Panc1 (cell line): Measurements from ENCODE around the gene CDH3. TPM values are rescaled to one million over a fixed set of nuclear protein-coding genes. Genes with fewer than 3 reads are reported as not detected.

Experiments used
- ATAC-seq: fragments of 200-7000 bp; cut with Tn5 transposase; 2 replicates; pipeline ENCODE4 v1.9.1; 2020; ENCODE audit warnings: mild to moderate bottlenecking, moderate library complexity
- BruUV-seq: library from RNA; stranded (reverse); fragments of 400-500 nt; replicated peaks from 2 replicates; lab custom pipeline; 2021; lab: Mats Ljungman, UMichigan
- CTCF ChIA-PET: fragments of 300-600 bp; sonication (Branson Sonifier 250); formaldehyde crosslinking; loops from one replicate; lab custom pipeline; 2022; ENCODE audit warnings: antibody characterized with exemption; lab: Charles Lee
- POLR2A ChIA-PET: fragments of 300-600 bp; sonication (Branson Sonifier 250); formaldehyde crosslinking; loops from one replicate; lab custom pipeline; 2022; ENCODE audit warnings: antibody characterized with exemption; lab: Charles Lee
- DNase-seq: peaks from one replicate; pipeline ENCODE4 v3.0.0-alpha.2; 2010; ENCODE audit warnings: low read depth, low spot score
- H3K27ac ChIP-seq: 2 replicates; pipeline ENCODE4 v1.5.1; 2011; ENCODE audit warnings: mild to moderate bottlenecking, low read length, inconsistent platforms
- H3K27me3 ChIP-seq: fragments of 200-500 bp; sonication (Bioruptor generic); 2 replicates; pipeline ENCODE4 v1.6.0; 2014; ENCODE audit warnings: low read length, inconsistent platforms; ENCODE audit not compliant: control insufficient read depth, insufficient read depth
- H3K36me3 ChIP-seq: fragments of 200-500 bp; sonication (Bioruptor generic); 2 replicates; pipeline ENCODE4 v1.5.1; 2014; ENCODE audit warnings: inconsistent platforms, mild to moderate bottlenecking, low read length, moderate library complexity; ENCODE audit not compliant: control insufficient read depth, insufficient read depth
- H3K4me1 ChIP-seq: 2 replicates; pipeline ENCODE4 v1.5.1; 2011; ENCODE audit warnings: inconsistent platforms, mild to moderate bottlenecking, low read length, moderate library complexity; ENCODE audit not compliant: control insufficient read depth, insufficient read depth
- H3K4me3 ChIP-seq, 2 experiments: 2 replicates each; pipeline ENCODE4 v1.5.1; 2011 to 2012; ENCODE audit warnings: low read depth in 2 of 2, low read length in 2 of 2, mild to moderate bottlenecking in 2 of 2, inconsistent platforms in 1 of 2, moderate library complexity in 1 of 2
- H3K9me3 ChIP-seq: fragments of 200-500 bp; sonication (Bioruptor generic); 2 replicates; pipeline ENCODE4 v1.5.1; 2014; ENCODE audit warnings: low read depth, mild to moderate bottlenecking, inconsistent platforms, low read length, moderate library complexity; ENCODE audit not compliant: control insufficient read depth, insufficient read depth
- POLR2AphosphoS5 ChIP-seq: IDR thresholded peaks from 2 replicates; pipeline ENCODE4 v1.6.1; 2012; ENCODE audit warnings: mild to moderate bottlenecking, low read depth, low read length, moderate library complexity
- SIN3A ChIP-seq: IDR thresholded peaks from 2 replicates; pipeline ENCODE4 v1.6.1; 2012; ENCODE audit warnings: low read depth, mild to moderate bottlenecking, low read length, moderate library complexity, borderline replicate concordance; ENCODE audit not compliant: insufficient read depth
- TCF7L2 ChIP-seq: IDR thresholded peaks from 2 replicates; pipeline ENCODE4 v1.6.1; 2011; ENCODE audit warnings: mild to moderate bottlenecking, low read depth, low read length, inconsistent platforms
- in situ Hi-C: cut with HindIII; loops from 2 replicates; pipeline ENCODE4 v1.10.0; 2016; ENCODE audit warnings: low sequenced_read_pairs, low pct_unique_long_range_greater_than_20kb
- intact Hi-C: fragments of 100-400 bp; cut with micrococcal nuclease; formaldehyde crosslinking; loops from one replicate; pipeline ENCODE4 v1.10.0; 2022; ENCODE audit not compliant: unreplicated experiment
- total RNA-seq: library from RNA; stranded (reverse); gene quantifications from one replicate; pipeline ENCODE4 v1.2.1, GENCODE V29; 2021; ENCODE audit not compliant: unreplicated experiment
- TF ChIP-seq, protein P1 (sequence below), 2 experiments: IDR thresholded peaks; 2 replicates each; pipeline ENCODE4 v1.6.1; 2011 to 2012; ENCODE audit warnings: low read depth in 2 of 2, control low read depth in 1 of 2, low read length in 1 of 2, mild to moderate bottlenecking in 1 of 2, moderate library complexity in 1 of 2; ENCODE audit not compliant: insufficient read depth in 1 of 2
- TF ChIP-seq, protein P2 (sequence below): fragments of 450-650 bp; IDR thresholded peaks from 2 replicates; pipeline ENCODE4 v1.5.1; 2017; ENCODE audit warnings: mild to moderate bottlenecking

Gene CDH3
- total RNA-seq, 1 experiment from 2014 or later: 16.7 TPM

DNA sequence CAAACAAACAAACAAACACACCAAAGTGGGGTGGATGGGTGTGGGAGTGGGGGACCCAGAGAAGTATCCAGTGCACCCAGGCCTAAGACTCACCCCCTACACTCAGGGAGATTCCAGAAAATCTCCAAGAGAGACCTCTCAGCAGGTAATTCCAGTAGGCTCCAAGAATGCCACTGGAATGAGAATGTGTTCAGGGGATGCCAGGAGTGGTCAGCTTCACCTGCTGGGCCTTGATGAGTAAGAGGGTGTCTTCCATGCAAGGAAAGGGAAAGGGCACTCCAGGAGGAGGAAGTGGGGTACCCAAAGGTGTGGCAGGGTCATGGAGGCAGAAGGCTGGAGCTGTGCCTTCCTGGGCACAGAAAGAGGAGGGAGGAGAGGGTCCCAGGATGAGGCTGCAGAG lies 101.8 kb downstream of the CDH3 start:
- H3K27ac ChIP-seq: no peak overlapping the region
- H3K9me3 ChIP-seq: no peaks in the 10 kb centered on the region
- no peak overlapping the region for H3K4me3 ChIP-seq
- BruUV-seq: no TSS peak
- TF ChIP-seq, protein P1, sequence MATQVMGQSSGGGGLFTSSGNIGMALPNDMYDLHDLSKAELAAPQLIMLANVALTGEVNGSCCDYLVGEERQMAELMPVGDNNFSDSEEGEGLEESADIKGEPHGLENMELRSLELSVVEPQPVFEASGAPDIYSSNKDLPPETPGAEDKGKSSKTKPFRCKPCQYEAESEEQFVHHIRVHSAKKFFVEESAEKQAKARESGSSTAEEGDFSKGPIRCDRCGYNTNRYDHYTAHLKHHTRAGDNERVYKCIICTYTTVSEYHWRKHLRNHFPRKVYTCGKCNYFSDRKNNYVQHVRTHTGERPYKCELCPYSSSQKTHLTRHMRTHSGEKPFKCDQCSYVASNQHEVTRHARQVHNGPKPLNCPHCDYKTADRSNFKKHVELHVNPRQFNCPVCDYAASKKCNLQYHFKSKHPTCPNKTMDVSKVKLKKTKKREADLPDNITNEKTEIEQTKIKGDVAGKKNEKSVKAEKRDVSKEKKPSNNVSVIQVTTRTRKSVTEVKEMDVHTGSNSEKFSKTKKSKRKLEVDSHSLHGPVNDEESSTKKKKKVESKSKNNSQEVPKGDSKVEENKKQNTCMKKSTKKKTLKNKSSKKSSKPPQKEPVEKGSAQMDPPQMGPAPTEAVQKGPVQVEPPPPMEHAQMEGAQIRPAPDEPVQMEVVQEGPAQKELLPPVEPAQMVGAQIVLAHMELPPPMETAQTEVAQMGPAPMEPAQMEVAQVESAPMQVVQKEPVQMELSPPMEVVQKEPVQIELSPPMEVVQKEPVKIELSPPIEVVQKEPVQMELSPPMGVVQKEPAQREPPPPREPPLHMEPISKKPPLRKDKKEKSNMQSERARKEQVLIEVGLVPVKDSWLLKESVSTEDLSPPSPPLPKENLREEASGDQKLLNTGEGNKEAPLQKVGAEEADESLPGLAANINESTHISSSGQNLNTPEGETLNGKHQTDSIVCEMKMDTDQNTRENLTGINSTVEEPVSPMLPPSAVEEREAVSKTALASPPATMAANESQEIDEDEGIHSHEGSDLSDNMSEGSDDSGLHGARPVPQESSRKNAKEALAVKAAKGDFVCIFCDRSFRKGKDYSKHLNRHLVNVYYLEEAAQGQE (IDR thresholded peaks at IDR 0.05; ENCODE audit: insufficient read depth in 1 of 2, low read depth in 2 of 2, low read length in 1 of 2): no peak
- TF ChIP-seq SIN3A (no peak), TCF7L2 (no peak)
- TF ChIP-seq, protein P2, sequence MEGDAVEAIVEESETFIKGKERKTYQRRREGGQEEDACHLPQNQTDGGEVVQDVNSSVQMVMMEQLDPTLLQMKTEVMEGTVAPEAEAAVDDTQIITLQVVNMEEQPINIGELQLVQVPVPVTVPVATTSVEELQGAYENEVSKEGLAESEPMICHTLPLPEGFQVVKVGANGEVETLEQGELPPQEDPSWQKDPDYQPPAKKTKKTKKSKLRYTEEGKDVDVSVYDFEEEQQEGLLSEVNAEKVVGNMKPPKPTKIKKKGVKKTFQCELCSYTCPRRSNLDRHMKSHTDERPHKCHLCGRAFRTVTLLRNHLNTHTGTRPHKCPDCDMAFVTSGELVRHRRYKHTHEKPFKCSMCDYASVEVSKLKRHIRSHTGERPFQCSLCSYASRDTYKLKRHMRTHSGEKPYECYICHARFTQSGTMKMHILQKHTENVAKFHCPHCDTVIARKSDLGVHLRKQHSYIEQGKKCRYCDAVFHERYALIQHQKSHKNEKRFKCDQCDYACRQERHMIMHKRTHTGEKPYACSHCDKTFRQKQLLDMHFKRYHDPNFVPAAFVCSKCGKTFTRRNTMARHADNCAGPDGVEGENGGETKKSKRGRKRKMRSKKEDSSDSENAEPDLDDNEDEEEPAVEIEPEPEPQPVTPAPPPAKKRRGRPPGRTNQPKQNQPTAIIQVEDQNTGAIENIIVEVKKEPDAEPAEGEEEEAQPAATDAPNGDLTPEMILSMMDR: no peak
- H3K36me3 ChIP-seq: no peaks in the 10 kb centered on the region
- DNase-seq: no peak
- no peak for ATAC-seq
- CTCF ChIA-PET: no interaction called here
- no peaks in the 10 kb centered on the region for H3K27me3 ChIP-seq
- H3K4me1 ChIP-seq: peaks cover 31% of the 10 kb centered on the region
- POLR2A ChIA-PET: no interaction called here
- in situ Hi-C loops: no loop called here
- intact Hi-C loops: no loop called here

- TF ChIP-seq TCF7L2 (no peak), SIN3A (no peak), POLR2AphosphoS5 (no peak)
- TF ChIP-seq, protein P2: no peak
- Histone ChIP-seq H3K36me3 (no peaks in the 10 kb centered on the region), H3K27me3 (no peaks in the 10 kb centered on the region), H3K27ac (no peak overlapping the region), H3K4me1 (peaks cover 12% of the 10 kb centered on the region), H3K4me3 (no peak overlapping the region), H3K9me3 (no peaks in the 10 kb centered on the region)
- in situ Hi-C loops: no loop called here
- ATAC-seq (no peak), DNase-seq (no peak)
- ChIA-PET POLR2A (no interaction called here), CTCF (no interaction called here)
- BruUV-seq: no TSS peak
- intact Hi-C loops: no loop called here
These were observed 104.3 kb downstream of the CDH3 start for GRCh38 chr16:68749432-68749831.

Other genes starting within 250 kb of the CDH3 start
- gene SMPD3, start 196.8 kb upstream of the CDH3 start, total RNA-seq: 0.77 TPM
- 16.8 TPM for gene ZFP90, start 106.0 kb upstream of the CDH3 start, total RNA-seq
- 65.8 TPM for gene CDH1, start 92.0 kb downstream of the CDH3 start, total RNA-seq
- gene TANGO6, start 198.2 kb downstream of the CDH3 start, total RNA-seq: 11.0 TPM